GM18511 (cell line): Measurements from ENCODE around the gene MLLT3.
A peak's percentile ranks its signal among the peaks of the same experiment; 100 is the strongest.

Experiments
- ATAC-seq: cut with Tn5 transposase; IDR thresholded peaks from one replicate; pipeline ENCODE4 v1.9.1; 2021; ENCODE audit warnings: mild to moderate bottlenecking, moderate library complexity; ENCODE audit not compliant: unreplicated experiment

MLLT3 gene

GRCh38 chr9:20480249-20480648 lies 142.1 kb downstream of the MLLT3 start:
- ATAC-seq = peak; percentile 26

GRCh38 chr9:20479419-20480155 lies 142.7 kb downstream of the MLLT3 start:
- ATAC-seq = peak; percentile 89

- no peak for ATAC-seq
Observed at GRCh38 chr9:20478786-20479185, 143.5 kb downstream of the MLLT3 start.

- ATAC-seq = peak; percentile 48
Observed at GRCh38 chr9:20477940-20478620, 144.2 kb downstream of the MLLT3 start.

GRCh38 chr9:20476912-20477521 lies 145.3 kb downstream of the MLLT3 start:
- no peak for ATAC-seq

- ATAC-seq = no peak
Observed at GRCh38 chr9:20474496-20474895, 147.8 kb downstream of the MLLT3 start.

GRCh38 chr9:20473515-20474013 lies 148.7 kb downstream of the MLLT3 start:
- ATAC-seq = no peak

GRCh38 chr9:20472342-20473045 lies 149.8 kb downstream of the MLLT3 start:
- no peak for ATAC-seq

GRCh38 chr9:20466328-20467008 lies 155.8 kb downstream of the MLLT3 start:
- no peak for ATAC-seq

- ATAC-seq = no peak
Observed at GRCh38 chr9:20464242-20464641, 158.1 kb downstream of the MLLT3 start.

GRCh38 chr9:20463823-20464222 lies 158.5 kb downstream of the MLLT3 start:
- ATAC-seq = no peak

GRCh38 chr9:20462410-20462809 lies 159.9 kb downstream of the MLLT3 start:
- ATAC-seq = no peak

GRCh38 chr9:20447291-20447690 lies 175.0 kb downstream of the MLLT3 start:
- no peak for ATAC-seq

- no peak for ATAC-seq
Observed at GRCh38 chr9:20446248-20446647, 176.1 kb downstream of the MLLT3 start.

- no peak for ATAC-seq
Observed at GRCh38 chr9:20442461-20443319, 179.6 kb downstream of the MLLT3 start.

- ATAC-seq = peak; percentile 55
Observed at GRCh38 chr9:20441711-20442423, 180.4 kb downstream of the MLLT3 start.

GRCh38 chr9:20441166-20441565 lies 181.1 kb downstream of the MLLT3 start:
- ATAC-seq = no peak

- ATAC-seq = no peak
Observed at GRCh38 chr9:20437476-20437875, 184.8 kb downstream of the MLLT3 start.
